IMR-90 (cell line): ENCODE data around the gene DCAF6. TPM values are rescaled to one million over a fixed set of nuclear protein-coding genes. Genes with fewer than 3 reads are reported as not detected.

Experiments used
- ATAC-seq: fragments of 200-7000 bp; cut with Tn5 transposase; 2 replicates; pipeline ENCODE4 v1.9.1; 2020; ENCODE audit warnings: low read depth, mild to moderate bottlenecking, moderate library complexity
- BruUV-seq: library from RNA; stranded (reverse); fragments of 400-500 nt; replicated peaks from 2 replicates; lab custom pipeline; 2021; lab: Mats Ljungman, UMichigan
- CTCF ChIA-PET: fragments of 300-600 bp; formaldehyde crosslinking; extraction: SDS; loops from one replicate; lab custom pipeline; 2021; ENCODE audit warnings: antibody characterized with exemption; lab: Yijun Ruan, JAX
- POLR2A ChIA-PET: fragments of 300-600 bp; sonication (Branson Sonifier 250); formaldehyde crosslinking; loops from one replicate; lab custom pipeline; 2022; ENCODE audit warnings: antibody characterized with exemption; ENCODE audit not compliant: unreplicated experiment; lab: Charles Lee
- DNase-seq: peaks from one replicate; pipeline ENCODE4 v3.0.0; 2013
- H2AFZ ChIP-seq: replicated peaks from 2 replicates; pipeline ENCODE3; 2013; ENCODE audit warnings: low read length, mild to moderate bottlenecking; ENCODE audit not compliant: poor library complexity
- H2AK5ac ChIP-seq: 2 replicates; pipeline ENCODE4 v1.6.1; 2013; ENCODE audit warnings: low read depth, low read length, inconsistent platforms
- H2AK9ac ChIP-seq: replicated peaks from 2 replicates; pipeline ENCODE3; 2013; ENCODE audit warnings: mild to moderate bottlenecking, low read depth, low read length, moderate library complexity; ENCODE audit not compliant: poor library complexity
- H2BK120ac ChIP-seq: 2 replicates; pipeline ENCODE4 v1.6.1; 2013; ENCODE audit warnings: low read depth, low read length, inconsistent platforms
- H2BK15ac ChIP-seq: 3 replicates; pipeline ENCODE4 v1.6.1; 2013; ENCODE audit warnings: low read depth, low read length, inconsistent platforms
- H2BK20ac ChIP-seq: 2 replicates; pipeline ENCODE4 v1.6.1; 2013; ENCODE audit warnings: low read depth, mild to moderate bottlenecking, inconsistent platforms, low read length, moderate library complexity
- H2BK5ac ChIP-seq: 2 replicates; pipeline ENCODE4 v1.6.1; 2013; ENCODE audit warnings: mild to moderate bottlenecking, low read depth, low read length, inconsistent platforms; ENCODE audit not compliant: poor library complexity, severe bottlenecking
- H3K14ac ChIP-seq: replicated peaks from 2 replicates; pipeline ENCODE4 v1.6.1; 2013; ENCODE audit warnings: low read depth, low read length, inconsistent platforms
- H3K18ac ChIP-seq: 2 replicates; pipeline ENCODE4 v1.6.1; 2013; ENCODE audit warnings: low read depth, low read length, control low read depth
- H3K23ac ChIP-seq: 2 replicates; pipeline ENCODE4 v1.6.1; 2013; ENCODE audit warnings: low read depth, low read length, inconsistent platforms
- H3K27ac ChIP-seq: 2 replicates; pipeline ENCODE4 v1.5.1; 2013; ENCODE audit warnings: mild to moderate bottlenecking, control low read depth, low read length; ENCODE audit not compliant: insufficient read depth
- H3K27me3 ChIP-seq: 2 replicates; pipeline ENCODE4 v1.6.1; 2013; ENCODE audit warnings: low read length; ENCODE audit not compliant: control insufficient read depth, insufficient read depth
- H3K36me3 ChIP-seq: 2 replicates; pipeline ENCODE4 v1.6.1; 2013; ENCODE audit warnings: low read length, mixed read lengths; ENCODE audit not compliant: control insufficient read depth, insufficient read depth
- H3K4ac ChIP-seq: 2 replicates; pipeline ENCODE4 v1.6.1; 2013; ENCODE audit warnings: low read depth, low read length, inconsistent platforms
- H3K4me1 ChIP-seq: 2 replicates; pipeline ENCODE4 v1.6.1; 2013; ENCODE audit warnings: low read length, mixed read lengths; ENCODE audit not compliant: control insufficient read depth, insufficient read depth
- H3K4me2 ChIP-seq: 2 replicates; pipeline ENCODE4 v1.6.1; 2013; ENCODE audit warnings: low read depth, mild to moderate bottlenecking, control low read depth, low read length, moderate library complexity
- H3K4me3 ChIP-seq: 2 replicates; pipeline ENCODE4 v1.5.1; 2013; ENCODE audit warnings: low read depth, mild to moderate bottlenecking, control low read depth, low read length, moderate library complexity; ENCODE audit not compliant: insufficient read depth
- H3K56ac ChIP-seq: 2 replicates; pipeline ENCODE4 v1.6.1; 2013; ENCODE audit warnings: low read length, inconsistent platforms; ENCODE audit not compliant: insufficient read depth; ENCODE audit errors: extremely low read depth
- H3K79me1 ChIP-seq, 2 experiments: 2 replicates each; pipeline ENCODE4 v1.6.1; 2013; ENCODE audit warnings: low read length in 2 of 2, inconsistent platforms in 1 of 2, low read depth in 1 of 2
- H3K9ac ChIP-seq: 2 replicates; pipeline ENCODE4 v1.6.1; 2013; ENCODE audit warnings: low read depth, low read length, control low read depth
- H3K9me1 ChIP-seq: 2 replicates; pipeline ENCODE4 v1.6.1; 2013; ENCODE audit warnings: low read length, inconsistent platforms; ENCODE audit not compliant: insufficient read depth
- H3K9me3 ChIP-seq: 2 replicates; pipeline ENCODE4 v1.6.1; 2013; ENCODE audit warnings: low read length; ENCODE audit not compliant: control insufficient read depth, insufficient read depth
- H4K20me1 ChIP-seq: 2 replicates; pipeline ENCODE4 v1.6.1; 2013; ENCODE audit warnings: low read length, inconsistent platforms; ENCODE audit not compliant: insufficient read depth
- H4K5ac ChIP-seq: 2 replicates; pipeline ENCODE4 v1.6.1; 2013; ENCODE audit warnings: mild to moderate bottlenecking, low read depth, low read length, control low read depth
- H4K8ac ChIP-seq, 2 experiments: 2 replicates each; pipeline ENCODE4 v1.6.1; 2013; ENCODE audit warnings: low read depth in 2 of 2, low read length in 2 of 2, control low read depth in 1 of 2, inconsistent platforms in 1 of 2
- H4K91ac ChIP-seq: 2 replicates; pipeline ENCODE4 v1.6.1; 2013; ENCODE audit warnings: low read depth, low read length, inconsistent platforms; ENCODE audit not compliant: insufficient read depth
- CHD1 ChIP-seq: IDR thresholded peaks from 2 replicates; pipeline ENCODE4 v1.6.1; 2012; ENCODE audit warnings: low read depth, low read length, improper control_type of control experiment
- ELK1 ChIP-seq: fragments of 150-350 bp; IDR thresholded peaks from 2 replicates; pipeline ENCODE4 v1.6.1; 2016; ENCODE audit warnings: low read depth, mild to moderate bottlenecking, low read length, moderate library complexity, borderline replicate concordance
- FOS ChIP-seq: fragments of 150-350 bp; IDR thresholded peaks from 2 replicates; pipeline ENCODE4 v1.6.1; 2016; ENCODE audit warnings: low read depth, low read length
- MAFK ChIP-seq: IDR thresholded peaks from 2 replicates; pipeline ENCODE4 v1.6.1; 2012; ENCODE audit warnings: low read depth, low read length, improper control_type of control experiment
- RCOR1 ChIP-seq: IDR thresholded peaks from 2 replicates; pipeline ENCODE4 v1.6.1; 2012; ENCODE audit warnings: mild to moderate bottlenecking, low read length, improper control_type of control experiment; ENCODE audit not compliant: insufficient replicate concordance
- SMC3 ChIP-seq: fragments of 150-350 bp; IDR thresholded peaks from 2 replicates; pipeline ENCODE4 v1.6.1; 2016; ENCODE audit warnings: low read depth, mild to moderate bottlenecking, antibody characterized with exemption, low read length, moderate library complexity
- WGBS, 2 experiments: methylation state at CpG; one replicate each; pipeline versions ENCODE4 v1.1.5 to v1.1.7; 2013; ENCODE audit warnings: missing lambda C conversion rate in 2 of 2; ENCODE audit not compliant: insufficient read length in 1 of 2; ENCODE audit errors: extremely low coverage in 2 of 2; 5-methylcytosine and 5-hydroxymethylcytosine counted together
- dilution Hi-C: fragments of 300-500 bp; cut with HindIII; formaldehyde crosslinking; loops from one replicate; pipeline ENCODE4 v1.14.3; 2018; ENCODE audit warnings: low sequenced_read_pairs; ENCODE audit not compliant: unreplicated experiment
- in situ Hi-C: fragments of 300-500 bp; cut with MboI; formaldehyde crosslinking; loops from 3 replicates; pipeline ENCODE4 v1.14.3; 2019; ENCODE audit warnings: low sequenced_read_pairs, inconsistent platforms, mixed read lengths
- intact Hi-C: fragments of 100-400 bp; cut with micrococcal nuclease; formaldehyde crosslinking; loops from 2 replicates; pipeline ENCODE4 v1.10.0; 2022
- polyA plus RNA-seq, 3 experiments: library from polyadenylated mRNA; depleted of rRNA; stranded (reverse); fragments of >200 nt; gene quantifications; 2 replicates each; pipeline ENCODE4 v1.2.3, GENCODE V29; 2012; ENCODE audit warnings: low replicate concordance in 1 of 3
- total RNA-seq: library from RNA; depleted of rRNA; stranded (reverse); fragments of >200 nt; gene quantifications from 2 replicates; pipeline ENCODE4 v1.2.3, GENCODE V29; 2012

DCAF6 gene
- total and polyA plus RNA-seq, 2 of the 4 experiments (the other 2 are of a cell fraction) = 60.4 to 88.7 TPM

- H3K79me1 ChIP-seq = peaks cover 6 to 7% of the 10 kb centered on the region in 2 experiments; a peak in 2 of 4 replicates
- H3K4me1 ChIP-seq = no peaks in the 10 kb centered on the region
- no peak overlapping the region for H2BK15ac ChIP-seq
- no peak overlapping the region for H3K9ac ChIP-seq
- no peak overlapping the region for H3K4me3 ChIP-seq
- no TSS peak for BruUV-seq
- no peaks in the 10 kb centered on the region for H3K9me3 ChIP-seq
- peaks cover 5% of the 10 kb centered on the region for H3K36me3 ChIP-seq
- H4K91ac ChIP-seq = no peak overlapping the region
- intact Hi-C loops = loop anchor here (5.0 kb wide), 1 partner anchor 36 kb away; no protein-coding TSS in a partner anchor
- H3K27ac ChIP-seq = no peak overlapping the region
- POLR2A ChIA-PET = no interaction called here
- H3K4ac ChIP-seq = no peak overlapping the region
- H3K18ac ChIP-seq = no peak overlapping the region
- no peak for TF ChIP-seq ELK1
- TF ChIP-seq SMC3 = no peak
- no peak for TF ChIP-seq FOS
- TF ChIP-seq CHD1 = no peak
- no peak for TF ChIP-seq MAFK
- no peak for TF ChIP-seq RCOR1
- no peak overlapping the region for H2AFZ ChIP-seq
- DNase-seq (no peak), ATAC-seq (no peak)
- no peaks in the 10 kb centered on the region for H4K20me1 ChIP-seq
- no peak overlapping the region for H4K5ac ChIP-seq
- H3K56ac ChIP-seq = no peak overlapping the region
- no peaks in the 10 kb centered on the region for H3K9me1 ChIP-seq
- H3K23ac ChIP-seq = no peak overlapping the region
- no peak overlapping the region for H3K14ac ChIP-seq
- H2BK120ac ChIP-seq = no peak overlapping the region
- no peak overlapping the region for H2AK5ac ChIP-seq
- CTCF ChIA-PET = interaction anchor here (1.4 kb wide), 1 partner anchor 21 kb away, joined by 4 read pairs; no protein-coding TSS in a partner anchor
- no peak overlapping the region for H4K8ac ChIP-seq
- no peaks in the 10 kb centered on the region for H3K27me3 ChIP-seq
- in situ Hi-C loops = no loop called here
- no peak overlapping the region for H3K4me2 ChIP-seq
- no peak overlapping the region for H2AK9ac ChIP-seq
- dilution Hi-C loops = no loop called here
- no peak overlapping the region for H2BK20ac ChIP-seq
- no peak overlapping the region for H2BK5ac ChIP-seq
- 100% methylated on average over 1 of the region's 5 CpGs; no CpG with 5 or more reads in 1 of the 2 experiments for WGBS, 2 experiments
Measured at GRCh38 chr1:168031198-168031597, 94.7 kb downstream of the DCAF6 start.
